Testis (tissue), 3 donors: ENCODE results near the gene STAG1. TPM values are rescaled to one million over a fixed set of nuclear protein-coding genes. Genes with fewer than 3 reads are reported as not detected.
"Not testable (repeated sequence)": the region's sequence is repeated elsewhere in the genome, so short reads cannot be mapped to it uniquely, and the experiment has no call there.

ENCODE experiments used
- DNase-seq: peaks from one replicate; pipeline ENCODE4 v3.0.0-alpha.2; 2019
- H3K27ac ChIP-seq, 2 donors: fragments of 200-600 bp; sonication (generic); one replicate each; pipeline ENCODE4 v1.5.1; 2019
- H3K27me3 ChIP-seq: fragments of 200-600 bp; sonication (generic); one replicate; pipeline ENCODE4 v1.5.1; 2019
- H3K36me3 ChIP-seq: fragments of 200-600 bp; sonication (generic); one replicate; pipeline ENCODE4 v1.5.1; 2017; ENCODE audit warnings: low read depth; ENCODE audit errors: missing control alignments
- H3K4me1 ChIP-seq: fragments of 200-600 bp; sonication (generic); one replicate; pipeline ENCODE4 v1.5.1; 2019
- H3K4me3 ChIP-seq, 2 donors: fragments of 200-600 bp; sonication (generic); one replicate each; pipeline ENCODE4 v1.5.1; 2017 to 2019
- H3K9me3 ChIP-seq: fragments of 200-600 bp; sonication (generic); one replicate; pipeline ENCODE4 v1.5.1; 2017
- POLR2A ChIP-seq: fragments of 450-650 bp; IDR thresholded peaks from one replicate; pipeline ENCODE4 v1.6.1; 2017; ENCODE audit warnings: antibody characterized with exemption, mild to moderate bottlenecking, moderate library complexity
- WGBS, 2 donors: methylation state at CpG; one replicate each; pipeline ENCODE4 v1.1.5; 2018; 5-methylcytosine and 5-hydroxymethylcytosine counted together
- intact Hi-C: fragments of 100-400 bp; cut with DNase I; formaldehyde crosslinking; loops from one replicate; pipeline ENCODE4 v1.15.1; 2023; ENCODE audit warnings: low total_unique reads
- polyA plus RNA-seq: library from polyadenylated mRNA; stranded (reverse); fragments of 350-450 nt; fragmentation: Illumina TruSeq; extraction: RNeasy Lipid Tissue Mini Kit (QIAGEN cat#74804); gene quantifications from one replicate; pipeline ENCODE4 v1.2.3, GENCODE V29; 2014; ENCODE audit warnings: low read depth, low replicate concordance; ENCODE audit not compliant: insufficient read depth
- total RNA-seq, 2 donors: library from RNA; depleted of rRNA; stranded (reverse); fragments of >200 nt; gene quantifications; one replicate each; pipeline ENCODE4 v1.2.3, GENCODE V29; 2016
- TF ChIP-seq, protein P1 (sequence below), 3 experiments: fragments of 450-650 bp in 2 of 3; fragments of 200-600 bp in 1 of 3; sonication (generic) in 1 of 3; IDR thresholded peaks; one replicate each; pipeline ENCODE4 v1.5.1; 2016 to 2019; ENCODE audit warnings: antibody characterized with exemption in 3 of 3, mild to moderate bottlenecking in 2 of 3, moderate library complexity in 1 of 3

The STAG1 gene
- total and polyA plus RNA-seq, 3 donors from 2014 or later = 14.3 to 45.3 (median 40.2) TPM

GRCh38 chr3:136670166-136670565, 82.0 kb downstream of the STAG1 start:
- H3K36me3 ChIP-seq = no peaks in the 10 kb centered on the region
- no peaks in the 10 kb centered on the region for H3K27me3 ChIP-seq
- WGBS, 2 donors = 93 to 94% methylated on average over 1 of the region's 1 CpG
- H3K9me3 ChIP-seq = no peaks in the 10 kb centered on the region
- H3K4me1 ChIP-seq = no peaks in the 10 kb centered on the region
- DNase-seq = no peak
- TF ChIP-seq POLR2A = no peak
- TF ChIP-seq, protein P1, sequence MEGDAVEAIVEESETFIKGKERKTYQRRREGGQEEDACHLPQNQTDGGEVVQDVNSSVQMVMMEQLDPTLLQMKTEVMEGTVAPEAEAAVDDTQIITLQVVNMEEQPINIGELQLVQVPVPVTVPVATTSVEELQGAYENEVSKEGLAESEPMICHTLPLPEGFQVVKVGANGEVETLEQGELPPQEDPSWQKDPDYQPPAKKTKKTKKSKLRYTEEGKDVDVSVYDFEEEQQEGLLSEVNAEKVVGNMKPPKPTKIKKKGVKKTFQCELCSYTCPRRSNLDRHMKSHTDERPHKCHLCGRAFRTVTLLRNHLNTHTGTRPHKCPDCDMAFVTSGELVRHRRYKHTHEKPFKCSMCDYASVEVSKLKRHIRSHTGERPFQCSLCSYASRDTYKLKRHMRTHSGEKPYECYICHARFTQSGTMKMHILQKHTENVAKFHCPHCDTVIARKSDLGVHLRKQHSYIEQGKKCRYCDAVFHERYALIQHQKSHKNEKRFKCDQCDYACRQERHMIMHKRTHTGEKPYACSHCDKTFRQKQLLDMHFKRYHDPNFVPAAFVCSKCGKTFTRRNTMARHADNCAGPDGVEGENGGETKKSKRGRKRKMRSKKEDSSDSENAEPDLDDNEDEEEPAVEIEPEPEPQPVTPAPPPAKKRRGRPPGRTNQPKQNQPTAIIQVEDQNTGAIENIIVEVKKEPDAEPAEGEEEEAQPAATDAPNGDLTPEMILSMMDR (IDR thresholded peaks at IDR 0.05) = no peak
- intact Hi-C loops = no loop called here
- no peak overlapping the region for H3K4me3 ChIP-seq
- no peak overlapping the region for H3K27ac ChIP-seq

- no peaks in the 10 kb centered on the region for H3K4me1 ChIP-seq
- no peaks in the 10 kb centered on the region for H3K27me3 ChIP-seq
- H3K36me3 ChIP-seq = no peaks in the 10 kb centered on the region
- DNase-seq = no peak
- no peak overlapping the region for H3K27ac ChIP-seq
- no peaks in the 10 kb centered on the region for H3K9me3 ChIP-seq
- WGBS, 2 donors = 91 to 98% methylated on average over 2 of the region's 2 CpGs
- intact Hi-C loops = no loop called here
- TF ChIP-seq, protein P1 (IDR thresholded peaks at IDR 0.05) = no peak
- TF ChIP-seq POLR2A = no peak
- H3K4me3 ChIP-seq = no peak overlapping the region
Observed at GRCh38 chr3:136667081-136667480, 85.1 kb downstream of the STAG1 start.

DNA sequence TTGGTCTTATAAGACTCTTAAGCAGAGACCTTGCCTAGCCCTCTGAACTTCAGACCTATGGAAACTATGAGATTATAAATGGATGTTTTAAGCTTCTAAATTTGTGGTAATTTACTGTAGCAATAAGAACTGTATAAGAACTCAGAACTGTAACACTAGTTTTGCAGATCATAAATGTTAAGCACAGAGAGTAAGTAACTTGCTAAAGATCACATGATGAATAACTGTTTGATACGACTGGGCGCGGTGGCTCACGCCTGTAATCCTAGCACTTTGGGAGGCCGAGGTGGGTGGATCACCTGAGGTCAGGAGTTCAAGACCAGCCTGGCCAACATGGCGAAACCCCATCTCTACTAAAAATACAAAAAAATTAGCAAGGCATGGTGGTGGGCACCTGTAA, 85.9 kb downstream of the STAG1 start:
- intact Hi-C loops = not testable (repeated sequence)

DNA sequence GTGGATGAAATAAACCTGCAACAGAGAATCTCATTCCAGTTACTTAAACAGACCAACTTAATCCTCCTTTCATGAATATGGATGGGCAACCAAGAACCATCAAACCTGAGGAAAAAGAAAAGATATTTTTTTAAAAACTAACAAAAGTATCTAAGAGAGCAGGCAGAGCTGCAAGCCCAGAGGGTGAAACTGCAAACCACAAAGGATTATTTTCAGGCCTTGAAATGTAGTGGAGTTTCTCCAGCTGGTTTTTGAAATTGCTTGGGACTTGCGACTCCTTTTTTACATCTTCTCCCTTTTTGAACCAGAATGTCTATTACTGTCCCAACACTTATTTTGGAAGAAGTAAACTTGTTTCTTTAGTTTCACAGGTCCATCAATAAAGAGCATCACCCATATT, 87.4 kb downstream of the STAG1 start:
- H3K4me1 ChIP-seq = no peaks in the 10 kb centered on the region
- 74 to 80% methylated on average over 1 of the region's 1 CpG for WGBS, 2 donors
- no peaks in the 10 kb centered on the region for H3K9me3 ChIP-seq
- H3K4me3 ChIP-seq = no peak overlapping the region
- TF ChIP-seq, protein P1 (IDR thresholded peaks at IDR 0.05) = no peak
- TF ChIP-seq POLR2A = no peak
- intact Hi-C loops = no loop called here
- no peak overlapping the region for H3K27ac ChIP-seq
- H3K36me3 ChIP-seq = no peaks in the 10 kb centered on the region
- no peaks in the 10 kb centered on the region for H3K27me3 ChIP-seq
- DNase-seq = no peak

More for the DNA sequence above, 85.9 kb downstream of the STAG1 start:
- not testable (repeated sequence) for H3K4me3 ChIP-seq, H3K27ac ChIP-seq, H3K27me3 ChIP-seq, H3K9me3 ChIP-seq, H3K4me1 ChIP-seq, DNase-seq, H3K36me3 ChIP-seq
- WGBS, 2 donors = 94 to 98% methylated on average over 6 of the region's 6 CpGs

- Histone ChIP-seq H3K4me1 (no peaks in the 10 kb centered on the region), H3K4me3 (no peak overlapping the region), H3K27ac (no peak overlapping the region), H3K9me3 (no peaks in the 10 kb centered on the region), H3K27me3 (no peaks in the 10 kb centered on the region), H3K36me3 (no peaks in the 10 kb centered on the region)
- no peak for DNase-seq
- TF ChIP-seq, protein P1 (IDR thresholded peaks at IDR 0.05) = no peak
- TF ChIP-seq POLR2A = no peak
- intact Hi-C loops = no loop called here
- WGBS, 2 donors = 95 to 98% methylated on average over 4 of the region's 4 CpGs
Observed at GRCh38 chr3:136661282-136661681, 90.9 kb downstream of the STAG1 start.
